ENCODE data around the gene MMP20. TPM values are rescaled to one million over a fixed set of nuclear protein-coding genes. Genes with fewer than 3 reads are reported as not detected.

The MMP20 gene
- total RNA-seq, 4 donors from 2014 or later, result not detected

DNA sequence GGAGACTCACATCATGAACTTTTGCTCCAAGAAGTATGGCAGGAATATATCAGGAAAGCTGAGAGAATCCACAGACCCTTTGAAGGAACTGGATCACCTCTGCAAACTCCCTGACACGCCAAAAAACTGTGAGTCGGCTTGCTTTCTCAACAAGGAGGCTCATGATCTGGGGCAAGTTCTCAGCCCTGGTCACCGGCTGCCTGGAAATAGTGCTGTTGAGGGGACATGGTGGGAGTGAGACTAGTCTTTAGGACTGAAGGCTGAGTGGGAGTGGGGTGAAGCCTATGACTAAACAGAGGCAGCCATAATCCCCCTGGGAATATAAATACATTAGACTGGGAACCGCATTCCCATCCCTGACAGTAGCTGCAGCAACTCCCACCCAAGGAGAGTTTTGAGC lies 86.2 kb downstream of the MMP20 start:
- Histone ChIP-seq H3K27me3 (peaks cover 0 to 6% (median 0%) of the 10 kb centered on the region in 4 donors), H3K9me3 (no peaks in the 10 kb centered on the region), H3K36me3 (no peaks in the 10 kb centered on the region), H3K4me1 (no peaks in the 10 kb centered on the region), H3K27ac (no peak overlapping the region), H3K4me3 (no peak overlapping the region)
- 93 to 100% methylated on average over 4 of the region's 4 CpGs for WGBS, 2 donors
- TF ChIP-seq, protein P1, sequence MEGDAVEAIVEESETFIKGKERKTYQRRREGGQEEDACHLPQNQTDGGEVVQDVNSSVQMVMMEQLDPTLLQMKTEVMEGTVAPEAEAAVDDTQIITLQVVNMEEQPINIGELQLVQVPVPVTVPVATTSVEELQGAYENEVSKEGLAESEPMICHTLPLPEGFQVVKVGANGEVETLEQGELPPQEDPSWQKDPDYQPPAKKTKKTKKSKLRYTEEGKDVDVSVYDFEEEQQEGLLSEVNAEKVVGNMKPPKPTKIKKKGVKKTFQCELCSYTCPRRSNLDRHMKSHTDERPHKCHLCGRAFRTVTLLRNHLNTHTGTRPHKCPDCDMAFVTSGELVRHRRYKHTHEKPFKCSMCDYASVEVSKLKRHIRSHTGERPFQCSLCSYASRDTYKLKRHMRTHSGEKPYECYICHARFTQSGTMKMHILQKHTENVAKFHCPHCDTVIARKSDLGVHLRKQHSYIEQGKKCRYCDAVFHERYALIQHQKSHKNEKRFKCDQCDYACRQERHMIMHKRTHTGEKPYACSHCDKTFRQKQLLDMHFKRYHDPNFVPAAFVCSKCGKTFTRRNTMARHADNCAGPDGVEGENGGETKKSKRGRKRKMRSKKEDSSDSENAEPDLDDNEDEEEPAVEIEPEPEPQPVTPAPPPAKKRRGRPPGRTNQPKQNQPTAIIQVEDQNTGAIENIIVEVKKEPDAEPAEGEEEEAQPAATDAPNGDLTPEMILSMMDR (IDR thresholded peaks at IDR 0.05), result no peak
- TF ChIP-seq POLR2A (IDR thresholded peaks at IDR 0.05), result no peak
- no peak for DNase-seq
- intact Hi-C loops (cut with DNase I), result no loop called here

GRCh38 chr11:102534261-102534872 lies 90.8 kb downstream of the MMP20 start:
- DNase-seq, result no peak
- Histone ChIP-seq H3K27ac (no peak overlapping the region), H3K36me3 (no peaks in the 10 kb centered on the region), H3K4me3 (no peak overlapping the region), H3K9me3 (no peaks in the 10 kb centered on the region), H3K4me1 (peaks cover 0 to 7% (median 0%) of the 10 kb centered on the region in 3 donors), H3K27me3 (peaks cover 0 to 6% (median 0%) of the 10 kb centered on the region in 4 donors)
- intact Hi-C loops (cut with DNase I), result no loop called here
- WGBS, 2 donors, result 71 to 78% methylated on average over 6 of the region's 6 CpGs
- TF ChIP-seq, protein P1 (IDR thresholded peaks at IDR 0.05), result no peak
- no peak for TF ChIP-seq POLR2A (IDR thresholded peaks at IDR 0.05)

DNA sequence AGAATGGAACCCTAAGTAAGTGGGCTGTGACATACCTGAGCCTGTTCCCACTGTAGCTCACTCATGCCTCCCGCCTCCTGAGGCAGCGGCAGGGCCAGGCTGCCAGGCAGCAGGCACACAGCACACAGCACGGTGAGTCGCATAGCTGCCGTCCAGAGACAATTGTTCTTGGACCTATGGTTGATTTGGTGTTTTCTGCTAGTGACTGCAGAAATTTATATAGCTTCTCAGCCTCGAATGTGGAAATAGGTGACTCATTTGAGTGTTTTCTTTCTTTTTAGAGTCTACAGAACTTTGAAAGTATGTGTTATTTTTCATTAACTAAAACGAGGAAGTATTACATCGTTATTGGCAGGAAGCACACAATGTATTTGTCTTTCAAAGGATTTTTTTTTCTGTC lies 94.6 kb downstream of the MMP20 start, which contains the start of gene MMP7:
Gene MMP7, minus strand, starts transcription at position 190 of the 400 bp plus-strand sequence. Its CDS starts 47 bp downstream, at position 143.
- peak within 1 kb of the TSS in 1 of 4 donors; percentile 25 for H3K4me3 ChIP-seq
- H3K27me3 ChIP-seq, result no peaks in the 10 kb centered on the region
- intact Hi-C loops (cut with DNase I), result no loop called here
- H3K27ac ChIP-seq, result no peak within 1 kb of the TSS
- no peaks in the 10 kb centered on the region for H3K9me3 ChIP-seq
- no peaks in the 10 kb centered on the region for H3K36me3 ChIP-seq
- 14 to 29% methylated on average over 8 of the region's 8 CpGs for WGBS, 2 donors
- peaks cover 0 to 7% (median 0%) of the 10 kb centered on the region in 3 donors for H3K4me1 ChIP-seq
- no peak for DNase-seq
- no peak for TF ChIP-seq POLR2A (IDR thresholded peaks at IDR 0.05)
- TF ChIP-seq, protein P1 (IDR thresholded peaks at IDR 0.05), result no peak

- no peak overlapping the region for H3K4me3 ChIP-seq
- TF ChIP-seq, protein P1 (IDR thresholded peaks at IDR 0.05), result no peak
- no peak for TF ChIP-seq POLR2A (IDR thresholded peaks at IDR 0.05)
- no peaks in the 10 kb centered on the region for H3K27me3 ChIP-seq
- intact Hi-C loops (cut with DNase I), result no loop called here
- H3K27ac ChIP-seq, result no peak overlapping the region
- DNase-seq, result no peak
- H3K4me1 ChIP-seq, result peaks cover 0 to 7% (median 0%) of the 10 kb centered on the region in 3 donors
- H3K9me3 ChIP-seq, result no peaks in the 10 kb centered on the region
- H3K36me3 ChIP-seq, result no peaks in the 10 kb centered on the region
These were observed 96.5 kb downstream of the MMP20 start for GRCh38 chr11:102528618-102529017.

- Histone ChIP-seq H3K27ac (no peak overlapping the region), H3K27me3 (no peaks in the 10 kb centered on the region), H3K4me3 (no peak overlapping the region), H3K36me3 (no peaks in the 10 kb centered on the region), H3K9me3 (no peaks in the 10 kb centered on the region), H3K4me1 (peaks cover 0 to 7% (median 0%) of the 10 kb centered on the region in 3 donors)
- intact Hi-C loops (cut with DNase I), result no loop called here
- TF ChIP-seq POLR2A (IDR thresholded peaks at IDR 0.05), result no peak
- TF ChIP-seq, protein P1 (IDR thresholded peaks at IDR 0.05), result no peak
- DNase-seq, result no peak
- WGBS, 2 donors, result 69 to 73% methylated on average over 2 of the region's 2 CpGs
These were observed 97.4 kb downstream of the MMP20 start for GRCh38 chr11:102527684-102528083.
